Peyer's patch (tissue), 4 donors: ENCODE data around the gene AGAP2.
A peak's percentile ranks its signal among the peaks of the same experiment; 100 is the strongest.

ENCODE experiments used
- POLR2A ChIP-seq, 2 donors: fragments of 450-650 bp; IDR thresholded peaks; one replicate each; pipeline ENCODE4 v1.5.1; 2017; ENCODE audit warnings: antibody characterized with exemption in 2 of 2, mild to moderate bottlenecking in 2 of 2, moderate library complexity in 2 of 2
- TF ChIP-seq, protein P1 (sequence below), 6 experiments: fragments of 450-650 bp in 4 of 6; fragments of 200-600 bp in 2 of 6; sonication (generic) in 1 of 6; IDR thresholded peaks; one replicate each; pipeline ENCODE4 v1.5.1; 2017 to 2019; ENCODE audit warnings: antibody characterized with exemption in 6 of 6, mild to moderate bottlenecking in 3 of 6, moderate library complexity in 1 of 6

- no peak for TF ChIP-seq POLR2A (IDR thresholded peaks at IDR 0.05)
- TF ChIP-seq, protein P1, sequence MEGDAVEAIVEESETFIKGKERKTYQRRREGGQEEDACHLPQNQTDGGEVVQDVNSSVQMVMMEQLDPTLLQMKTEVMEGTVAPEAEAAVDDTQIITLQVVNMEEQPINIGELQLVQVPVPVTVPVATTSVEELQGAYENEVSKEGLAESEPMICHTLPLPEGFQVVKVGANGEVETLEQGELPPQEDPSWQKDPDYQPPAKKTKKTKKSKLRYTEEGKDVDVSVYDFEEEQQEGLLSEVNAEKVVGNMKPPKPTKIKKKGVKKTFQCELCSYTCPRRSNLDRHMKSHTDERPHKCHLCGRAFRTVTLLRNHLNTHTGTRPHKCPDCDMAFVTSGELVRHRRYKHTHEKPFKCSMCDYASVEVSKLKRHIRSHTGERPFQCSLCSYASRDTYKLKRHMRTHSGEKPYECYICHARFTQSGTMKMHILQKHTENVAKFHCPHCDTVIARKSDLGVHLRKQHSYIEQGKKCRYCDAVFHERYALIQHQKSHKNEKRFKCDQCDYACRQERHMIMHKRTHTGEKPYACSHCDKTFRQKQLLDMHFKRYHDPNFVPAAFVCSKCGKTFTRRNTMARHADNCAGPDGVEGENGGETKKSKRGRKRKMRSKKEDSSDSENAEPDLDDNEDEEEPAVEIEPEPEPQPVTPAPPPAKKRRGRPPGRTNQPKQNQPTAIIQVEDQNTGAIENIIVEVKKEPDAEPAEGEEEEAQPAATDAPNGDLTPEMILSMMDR (IDR thresholded peaks at IDR 0.05): peak; percentile 18 to 81 (median 58)
These were observed 18.1 kb upstream of the AGAP2 start for GRCh38 chr12:57756406-57757341.
